Neural cell (in vitro differentiated cells): ENCODE measurements around the gene EVPL. TPM values are rescaled to one million over a fixed set of nuclear protein-coding genes. Genes with fewer than 3 reads are reported as not detected.

ENCODE experiments used
- H2AFZ ChIP-seq: fragments of 200-600, 300-800 bp; sonication (generic), shearing (Covaris generic); 2 replicates; pipeline ENCODE4 v1.6.0; 2014; ENCODE audit warnings: low read depth, mild to moderate bottlenecking, antibody characterized with exemption, low read length, moderate library complexity
- H3F3A ChIP-seq: fragments of 200-600 bp; shearing (Covaris generic); 2 replicates; pipeline ENCODE4 v1.6.1; 2016; ENCODE audit warnings: mild to moderate bottlenecking, moderate library complexity, mixed read lengths, antibody characterized with exemption, low read length; ENCODE audit not compliant: insufficient read depth, poor library complexity, severe bottlenecking
- H3K27ac ChIP-seq: fragments of 200-600, 300-800 bp; sonication (generic), shearing (Covaris generic); 2 replicates; pipeline ENCODE4 v1.5.1; 2014; ENCODE audit warnings: mild to moderate bottlenecking, low read length, moderate library complexity
- H3K27me3 ChIP-seq: fragments of 300-800, 200-600 bp; sonication (generic), shearing (Covaris generic); 2 replicates; pipeline ENCODE4 v1.6.0; 2014; ENCODE audit warnings: mild to moderate bottlenecking, low read depth, low read length, moderate library complexity; ENCODE audit not compliant: insufficient read depth
- H3K36me3 ChIP-seq: fragments of 300-800, 200-600 bp; sonication (generic), shearing (Covaris generic); 2 replicates; pipeline ENCODE4 v1.5.1; 2014; ENCODE audit warnings: mild to moderate bottlenecking, antibody characterized with exemption, low read length, moderate library complexity; ENCODE audit not compliant: insufficient read depth
- H3K4me2 ChIP-seq: fragments of 300-800, 200-600 bp; sonication (generic), shearing (Covaris generic); 2 replicates; pipeline ENCODE4 v1.6.0; 2014; ENCODE audit warnings: mild to moderate bottlenecking, low read length
- H3K4me3 ChIP-seq: fragments of 300-800, 200-600 bp; sonication (generic), shearing (Covaris generic); 2 replicates; pipeline ENCODE4 v1.5.1; 2014; ENCODE audit warnings: mild to moderate bottlenecking, low read length, moderate library complexity
- H3K79me2 ChIP-seq: fragments of 200-600 bp; shearing (Covaris generic); replicated peaks from 2 replicates; pipeline ENCODE4 v1.6.0; 2014; ENCODE audit warnings: mild to moderate bottlenecking, low read length, moderate library complexity; ENCODE audit not compliant: insufficient read depth
- H3K9ac ChIP-seq: fragments of 300-800, 200-600 bp; sonication (generic), shearing (Covaris generic); 2 replicates; pipeline ENCODE4 v1.6.1; 2016; ENCODE audit warnings: mild to moderate bottlenecking, low read length, mixed read lengths
- H3K9me2 ChIP-seq: fragments of 200-600 bp; shearing (Covaris generic); 2 replicates; pipeline ENCODE4 v1.6.1; 2016; ENCODE audit warnings: mild to moderate bottlenecking, low read length, mixed read lengths; ENCODE audit not compliant: insufficient read depth
- H3K9me3 ChIP-seq: fragments of 200-600, 300-800 bp; sonication (generic), shearing (Covaris generic); 2 replicates; pipeline ENCODE4 v1.6.1; 2016; ENCODE audit warnings: mild to moderate bottlenecking, mixed run types, low read length, moderate library complexity, mixed read lengths
- H4K20me1 ChIP-seq: fragments of 200-600 bp; shearing (Covaris generic); 2 replicates; pipeline ENCODE4 v1.6.1; 2016; ENCODE audit warnings: mild to moderate bottlenecking, mixed run types; ENCODE audit not compliant: insufficient read depth
- EP300 ChIP-seq: fragments of 450-650 bp; conservative IDR thresholded peaks from 2 replicates; pipeline ENCODE4 v1.6.1; 2014; ENCODE audit warnings: antibody characterized with exemption, mild to moderate bottlenecking, moderate library complexity; ENCODE audit not compliant: poor library complexity, severe bottlenecking
- EZH2 ChIP-seq: fragments of 200-600, 300-800 bp; shearing (Covaris generic), sonication (generic); IDR thresholded peaks from 2 replicates; pipeline ENCODE4 v1.6.1; 2014; ENCODE audit warnings: antibody characterized with exemption, low read length, borderline replicate concordance, mild to moderate bottlenecking; ENCODE audit not compliant: insufficient read depth, poor library complexity, severe bottlenecking
- MXI1 ChIP-seq: fragments of 450-650 bp; conservative IDR thresholded peaks from 2 replicates; pipeline ENCODE4 v1.6.1; 2014; ENCODE audit warnings: antibody characterized with exemption, mild to moderate bottlenecking; ENCODE audit not compliant: poor library complexity, severe bottlenecking
- POLR2AphosphoS5 ChIP-seq: IDR thresholded peaks from 2 replicates; pipeline ENCODE4 v1.6.1; 2012
- RAD21 ChIP-seq: fragments of 450-650 bp; conservative IDR thresholded peaks from 2 replicates; pipeline ENCODE4 v1.6.1; 2014; ENCODE audit warnings: antibody characterized with exemption, mild to moderate bottlenecking, moderate library complexity
- SMC3 ChIP-seq: fragments of 450-650 bp; conservative IDR thresholded peaks from 2 replicates; pipeline ENCODE4 v1.6.1; 2014; ENCODE audit warnings: antibody characterized with exemption, mild to moderate bottlenecking, moderate library complexity; ENCODE audit not compliant: poor library complexity
- TAF1 ChIP-seq: IDR thresholded peaks from 2 replicates; pipeline ENCODE4 v1.6.1; 2012; ENCODE audit warnings: low read depth
- polyA plus RNA-seq: library from polyadenylated mRNA; depleted of rRNA; stranded (reverse); fragments of >200 nt; gene quantifications from 2 replicates; pipeline ENCODE4 v1.2.3, GENCODE V29; 2014
- TF ChIP-seq, protein P1 (sequence below): IDR thresholded peaks from 2 replicates; pipeline ENCODE4 v1.6.1; 2012; ENCODE audit warnings: borderline replicate concordance
- TF ChIP-seq, protein P2 (sequence below): fragments of 450-650 bp; IDR thresholded peaks from 2 replicates; pipeline ENCODE4 v1.5.1; 2014; ENCODE audit warnings: antibody characterized with exemption, mild to moderate bottlenecking, moderate library complexity; ENCODE audit not compliant: poor library complexity, severe bottlenecking

EVPL gene
- polyA plus RNA-seq, 1 donor from 2014 or later, result not detected

DNA sequence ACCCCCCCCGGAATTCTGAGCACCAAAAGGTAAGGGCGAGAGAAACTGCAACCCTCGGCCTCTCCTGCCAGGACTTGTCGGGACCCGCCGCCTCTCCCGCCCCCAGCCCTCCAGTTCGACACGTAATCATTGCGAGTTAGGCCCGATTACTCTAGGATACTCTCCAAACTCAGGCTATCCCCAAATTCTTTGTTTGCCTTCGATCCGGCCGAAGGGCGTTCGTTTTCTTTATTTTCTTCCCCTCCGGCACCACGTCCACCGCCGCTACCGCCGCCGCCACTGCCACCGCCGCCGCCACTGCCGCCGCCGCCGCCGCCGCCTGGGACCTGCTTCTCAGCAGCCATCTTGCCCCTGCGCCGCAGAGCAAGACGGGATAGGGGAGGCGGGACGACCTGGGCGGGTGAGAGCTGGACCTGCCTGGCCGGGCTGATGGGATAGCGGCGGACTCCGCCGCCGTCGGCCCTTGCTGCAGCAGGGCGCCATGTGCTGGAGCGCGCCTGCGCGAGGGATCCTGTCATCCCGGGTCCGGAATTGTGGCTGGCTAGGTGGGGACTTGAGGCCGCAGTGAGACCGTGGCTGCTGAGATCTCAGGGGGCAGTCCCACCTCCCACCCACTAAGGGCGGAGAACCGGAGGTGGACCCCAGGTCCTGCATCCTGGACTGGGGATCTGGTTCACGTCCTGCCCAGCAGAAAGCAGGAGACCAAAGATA lies 45.2 kb upstream of the EVPL start, which contains the start of gene SRP68:
Gene SRP68 (minus strand): TSS at position 370 of the 711 bp plus-strand sequence. CDS start 26 bp downstream, at position 344.
- peak within 1 kb of the TSS; percentile 83 for H3K9ac ChIP-seq
- H3K27me3 ChIP-seq, result peaks cover 40% of the 10 kb centered on the region
- H3K9me2 ChIP-seq, result no peaks in the 10 kb centered on the region
- H3K36me3 ChIP-seq, result peaks cover 5% of the 10 kb centered on the region
- no peaks in the 10 kb centered on the region for H4K20me1 ChIP-seq
- H3F3A ChIP-seq, result no peaks in the 10 kb centered on the region
- H3K9me3 ChIP-seq, result no peaks in the 10 kb centered on the region
- H3K4me3 ChIP-seq, result peak within 1 kb of the TSS; percentile 84
- TF ChIP-seq EZH2, result no peak
- peak; percentile 62 for TF ChIP-seq TAF1
- TF ChIP-seq, protein P1, sequence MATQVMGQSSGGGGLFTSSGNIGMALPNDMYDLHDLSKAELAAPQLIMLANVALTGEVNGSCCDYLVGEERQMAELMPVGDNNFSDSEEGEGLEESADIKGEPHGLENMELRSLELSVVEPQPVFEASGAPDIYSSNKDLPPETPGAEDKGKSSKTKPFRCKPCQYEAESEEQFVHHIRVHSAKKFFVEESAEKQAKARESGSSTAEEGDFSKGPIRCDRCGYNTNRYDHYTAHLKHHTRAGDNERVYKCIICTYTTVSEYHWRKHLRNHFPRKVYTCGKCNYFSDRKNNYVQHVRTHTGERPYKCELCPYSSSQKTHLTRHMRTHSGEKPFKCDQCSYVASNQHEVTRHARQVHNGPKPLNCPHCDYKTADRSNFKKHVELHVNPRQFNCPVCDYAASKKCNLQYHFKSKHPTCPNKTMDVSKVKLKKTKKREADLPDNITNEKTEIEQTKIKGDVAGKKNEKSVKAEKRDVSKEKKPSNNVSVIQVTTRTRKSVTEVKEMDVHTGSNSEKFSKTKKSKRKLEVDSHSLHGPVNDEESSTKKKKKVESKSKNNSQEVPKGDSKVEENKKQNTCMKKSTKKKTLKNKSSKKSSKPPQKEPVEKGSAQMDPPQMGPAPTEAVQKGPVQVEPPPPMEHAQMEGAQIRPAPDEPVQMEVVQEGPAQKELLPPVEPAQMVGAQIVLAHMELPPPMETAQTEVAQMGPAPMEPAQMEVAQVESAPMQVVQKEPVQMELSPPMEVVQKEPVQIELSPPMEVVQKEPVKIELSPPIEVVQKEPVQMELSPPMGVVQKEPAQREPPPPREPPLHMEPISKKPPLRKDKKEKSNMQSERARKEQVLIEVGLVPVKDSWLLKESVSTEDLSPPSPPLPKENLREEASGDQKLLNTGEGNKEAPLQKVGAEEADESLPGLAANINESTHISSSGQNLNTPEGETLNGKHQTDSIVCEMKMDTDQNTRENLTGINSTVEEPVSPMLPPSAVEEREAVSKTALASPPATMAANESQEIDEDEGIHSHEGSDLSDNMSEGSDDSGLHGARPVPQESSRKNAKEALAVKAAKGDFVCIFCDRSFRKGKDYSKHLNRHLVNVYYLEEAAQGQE, result peak; percentile 31
- TF ChIP-seq EP300, result no peak
- peak; percentile 83 for TF ChIP-seq MXI1
- TF ChIP-seq, protein P2, sequence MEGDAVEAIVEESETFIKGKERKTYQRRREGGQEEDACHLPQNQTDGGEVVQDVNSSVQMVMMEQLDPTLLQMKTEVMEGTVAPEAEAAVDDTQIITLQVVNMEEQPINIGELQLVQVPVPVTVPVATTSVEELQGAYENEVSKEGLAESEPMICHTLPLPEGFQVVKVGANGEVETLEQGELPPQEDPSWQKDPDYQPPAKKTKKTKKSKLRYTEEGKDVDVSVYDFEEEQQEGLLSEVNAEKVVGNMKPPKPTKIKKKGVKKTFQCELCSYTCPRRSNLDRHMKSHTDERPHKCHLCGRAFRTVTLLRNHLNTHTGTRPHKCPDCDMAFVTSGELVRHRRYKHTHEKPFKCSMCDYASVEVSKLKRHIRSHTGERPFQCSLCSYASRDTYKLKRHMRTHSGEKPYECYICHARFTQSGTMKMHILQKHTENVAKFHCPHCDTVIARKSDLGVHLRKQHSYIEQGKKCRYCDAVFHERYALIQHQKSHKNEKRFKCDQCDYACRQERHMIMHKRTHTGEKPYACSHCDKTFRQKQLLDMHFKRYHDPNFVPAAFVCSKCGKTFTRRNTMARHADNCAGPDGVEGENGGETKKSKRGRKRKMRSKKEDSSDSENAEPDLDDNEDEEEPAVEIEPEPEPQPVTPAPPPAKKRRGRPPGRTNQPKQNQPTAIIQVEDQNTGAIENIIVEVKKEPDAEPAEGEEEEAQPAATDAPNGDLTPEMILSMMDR, result no peak
- TF ChIP-seq RAD21, result peak; percentile 51
- peak; percentile 94 for TF ChIP-seq POLR2AphosphoS5
- no peak for TF ChIP-seq SMC3
- H2AFZ ChIP-seq, result peak within 1 kb of the TSS; percentile 69
- peaks cover 33% of the 10 kb centered on the region for H3K79me2 ChIP-seq
- H3K4me2 ChIP-seq, result peak within 1 kb of the TSS; percentile 81
- peak within 1 kb of the TSS; percentile 54 for H3K27ac ChIP-seq

- Histone ChIP-seq H3K36me3 (peaks cover 7% of the 10 kb centered on the region), H3K27ac (peak overlapping the region; percentile 54), H3K4me2 (peak overlapping the region; percentile 81), H3K9me3 (no peaks in the 10 kb centered on the region), H3K9ac (peak overlapping the region; percentile 83), H3K4me3 (peak overlapping the region; percentile 84), H3K27me3 (peaks cover 33% of the 10 kb centered on the region), H3K9me2 (no peaks in the 10 kb centered on the region), H3F3A (no peaks in the 10 kb centered on the region), H3K79me2 (peaks cover 33% of the 10 kb centered on the region), H4K20me1 (no peaks in the 10 kb centered on the region), H2AFZ (peak overlapping the region; percentile 69)
- TF ChIP-seq SMC3 (no peak), EP300 (no peak), RAD21 (no peak), EZH2 (no peak), MXI1 (no peak), POLR2AphosphoS5 (no peak), TAF1 (no peak)
- TF ChIP-seq, protein P1, result no peak
- TF ChIP-seq, protein P2, result no peak
Observed at GRCh38 chr17:76071531-76072147, 44.5 kb upstream of the EVPL start.
